Sigmoid colon (tissue), 4 donors: ENCODE results near the gene HBA1.
"Not testable (repeated sequence)": the region's sequence is repeated elsewhere in the genome, so short reads cannot be mapped to it uniquely, and the experiment has no call there.

ENCODE experiments used
- EP300 ChIP-seq, 4 donors: sonication (generic); formaldehyde crosslinking; IDR thresholded peaks; one replicate each; pipeline ENCODE4 v1.6.1; 2017; ENCODE audit warnings: antibody characterized with exemption in 4 of 4
- POLR2A ChIP-seq, 2 donors: fragments of 450-650 bp; IDR thresholded peaks; one replicate each; pipeline ENCODE4 v1.6.1; 2016; ENCODE audit warnings: antibody characterized with exemption in 2 of 2, mild to moderate bottlenecking in 2 of 2, moderate library complexity in 2 of 2
- POLR2AphosphoS5 ChIP-seq, 4 donors: sonication (generic); formaldehyde crosslinking; IDR thresholded peaks; one replicate each; pipeline ENCODE4 v1.6.1; 2017; ENCODE audit warnings: antibody characterized with exemption in 4 of 4
- TF ChIP-seq, protein P1 (sequence below), 4 experiments: fragments of 450-650 bp in 3 of 4; fragments of 200-600 bp in 1 of 4; IDR thresholded peaks; one replicate each; pipeline ENCODE4 v1.5.1; 2016 to 2019; ENCODE audit warnings: antibody characterized with exemption in 4 of 4, mild to moderate bottlenecking in 3 of 4, moderate library complexity in 2 of 4

DNA sequence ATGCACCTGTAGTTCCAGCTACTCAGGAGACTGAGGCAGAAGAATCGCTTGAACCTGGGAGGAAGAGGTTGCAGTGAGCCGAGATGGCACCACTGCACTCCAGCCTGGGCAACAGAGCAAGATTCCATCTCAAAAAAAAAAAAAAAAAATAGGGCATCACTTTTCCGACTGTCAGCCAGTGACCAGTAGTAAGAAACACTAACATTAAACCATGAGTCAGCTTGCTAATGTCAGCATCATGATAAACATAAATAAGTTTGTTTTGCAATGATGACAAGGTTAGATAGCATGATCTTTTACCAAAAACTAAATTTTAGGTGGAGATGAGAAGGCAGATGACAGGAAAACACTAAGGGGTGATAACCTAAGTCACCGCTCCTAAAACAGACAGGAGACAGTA is 32.9 kb downstream of the HBA1 start:
- not testable (repeated sequence) for TF ChIP-seq EP300, POLR2A, POLR2AphosphoS5 (IDR thresholded peaks at IDR 0.05)
- TF ChIP-seq, protein P1, sequence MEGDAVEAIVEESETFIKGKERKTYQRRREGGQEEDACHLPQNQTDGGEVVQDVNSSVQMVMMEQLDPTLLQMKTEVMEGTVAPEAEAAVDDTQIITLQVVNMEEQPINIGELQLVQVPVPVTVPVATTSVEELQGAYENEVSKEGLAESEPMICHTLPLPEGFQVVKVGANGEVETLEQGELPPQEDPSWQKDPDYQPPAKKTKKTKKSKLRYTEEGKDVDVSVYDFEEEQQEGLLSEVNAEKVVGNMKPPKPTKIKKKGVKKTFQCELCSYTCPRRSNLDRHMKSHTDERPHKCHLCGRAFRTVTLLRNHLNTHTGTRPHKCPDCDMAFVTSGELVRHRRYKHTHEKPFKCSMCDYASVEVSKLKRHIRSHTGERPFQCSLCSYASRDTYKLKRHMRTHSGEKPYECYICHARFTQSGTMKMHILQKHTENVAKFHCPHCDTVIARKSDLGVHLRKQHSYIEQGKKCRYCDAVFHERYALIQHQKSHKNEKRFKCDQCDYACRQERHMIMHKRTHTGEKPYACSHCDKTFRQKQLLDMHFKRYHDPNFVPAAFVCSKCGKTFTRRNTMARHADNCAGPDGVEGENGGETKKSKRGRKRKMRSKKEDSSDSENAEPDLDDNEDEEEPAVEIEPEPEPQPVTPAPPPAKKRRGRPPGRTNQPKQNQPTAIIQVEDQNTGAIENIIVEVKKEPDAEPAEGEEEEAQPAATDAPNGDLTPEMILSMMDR (IDR thresholded peaks at IDR 0.05) = not testable (repeated sequence)
